Mesodermal cell (in vitro differentiated cells): ENCODE data around the gene UPF2.

Source experiments
- H3K27ac ChIP-seq: 2 replicates; pipeline ENCODE4 v1.7.0; 2013; ENCODE audit warnings: mild to moderate bottlenecking, low read depth, low read length, moderate library complexity; ENCODE audit not compliant: severe bottlenecking
- H3K36me3 ChIP-seq: 2 replicates; pipeline ENCODE4 v1.7.1; 2013; ENCODE audit warnings: mild to moderate bottlenecking, low read length, moderate library complexity; ENCODE audit not compliant: control insufficient read depth, insufficient read depth
- H3K4me1 ChIP-seq: one replicate; pipeline ENCODE4 v1.7.1; 2013; ENCODE audit warnings: mild to moderate bottlenecking, low read length; ENCODE audit not compliant: insufficient read depth, control insufficient read depth, poor library complexity, severe bottlenecking
- H3K4me3 ChIP-seq: 2 replicates; pipeline ENCODE4 v1.7.0; 2013; ENCODE audit warnings: low read length, control low read depth, mild to moderate bottlenecking; ENCODE audit not compliant: insufficient read depth, poor library complexity, severe bottlenecking; ENCODE audit errors: extremely low read depth
- H3K9me3 ChIP-seq: 2 replicates; pipeline ENCODE4 v1.7.1; 2013; ENCODE audit warnings: mild to moderate bottlenecking, low read length, moderate library complexity; ENCODE audit not compliant: control insufficient read depth
- WGBS, 2 experiments: methylation state at CpG; one replicate each; pipeline ENCODE4 v1.1.5; 2013; ENCODE audit warnings: missing lambda C conversion rate in 2 of 2; ENCODE audit not compliant: insufficient coverage in 2 of 2; 5-methylcytosine and 5-hydroxymethylcytosine counted together

UPF2 gene

DNA sequence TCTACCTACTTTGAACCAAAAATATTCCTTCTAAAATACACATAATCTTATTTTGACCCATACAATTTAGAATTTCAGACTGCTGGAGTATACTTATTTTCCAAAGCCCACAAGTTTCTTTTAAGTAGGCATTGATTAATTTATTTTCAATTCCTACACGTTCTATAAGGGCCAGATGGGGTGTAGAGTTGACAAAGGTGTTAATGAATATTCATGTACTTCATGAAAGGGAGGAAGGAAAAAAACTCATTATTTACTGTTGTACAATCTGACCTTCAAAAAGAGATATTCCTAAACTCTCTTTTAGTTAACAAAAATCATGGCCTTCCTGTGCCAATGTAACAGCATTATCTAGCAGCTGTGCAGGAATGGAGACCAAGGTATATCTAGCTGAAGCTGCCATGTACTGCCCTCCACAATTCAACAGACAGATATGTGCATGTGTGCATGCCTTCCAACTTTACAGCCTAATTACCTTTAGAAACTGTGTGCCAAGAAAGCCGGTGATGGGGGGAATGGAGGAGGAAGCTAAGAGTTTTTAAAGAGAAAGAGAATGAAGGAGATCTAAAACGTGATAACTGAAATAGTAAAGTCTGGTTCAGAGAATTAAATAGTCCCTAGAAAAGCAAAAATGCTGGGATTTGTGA is 108.9 kb downstream of the UPF2 start:
- Histone ChIP-seq H3K4me3 (no peak overlapping the region), H3K27ac (no peak overlapping the region), H3K36me3 (peaks cover 53% of the 10 kb centered on the region), H3K9me3 (no peaks in the 10 kb centered on the region), H3K4me1 (no peaks in the 10 kb centered on the region)
- WGBS, 2 experiments, result 73 to 74% methylated on average over 1 to 2 of the region's 3 CpGs

DNA sequence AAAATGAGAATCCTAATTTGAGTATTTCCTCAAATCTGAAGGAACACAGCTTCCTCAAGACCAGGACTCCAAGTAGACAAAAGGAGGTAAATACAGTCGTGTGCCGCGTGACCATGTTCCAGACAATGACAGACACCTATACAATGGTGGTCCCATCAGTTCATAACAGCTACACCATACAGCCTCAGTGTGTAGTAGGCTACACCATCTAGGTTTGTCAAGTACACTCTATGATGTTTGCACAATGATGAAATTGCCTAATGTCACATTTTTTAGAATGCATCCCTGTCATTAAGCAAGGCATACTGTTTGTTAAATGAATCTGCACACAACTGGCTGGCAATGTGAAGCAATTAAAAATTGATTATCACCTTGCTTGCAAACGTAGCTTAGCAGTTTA is 111.6 kb downstream of the UPF2 start:
- H3K4me1 ChIP-seq, result no peaks in the 10 kb centered on the region
- H3K4me3 ChIP-seq, result no peak overlapping the region
- H3K9me3 ChIP-seq, result no peaks in the 10 kb centered on the region
- H3K27ac ChIP-seq, result no peak overlapping the region
- WGBS, 2 experiments, result 96% methylated on average over 3 of the region's 4 CpGs
- H3K36me3 ChIP-seq, result peaks cover 67% of the 10 kb centered on the region

DNA sequence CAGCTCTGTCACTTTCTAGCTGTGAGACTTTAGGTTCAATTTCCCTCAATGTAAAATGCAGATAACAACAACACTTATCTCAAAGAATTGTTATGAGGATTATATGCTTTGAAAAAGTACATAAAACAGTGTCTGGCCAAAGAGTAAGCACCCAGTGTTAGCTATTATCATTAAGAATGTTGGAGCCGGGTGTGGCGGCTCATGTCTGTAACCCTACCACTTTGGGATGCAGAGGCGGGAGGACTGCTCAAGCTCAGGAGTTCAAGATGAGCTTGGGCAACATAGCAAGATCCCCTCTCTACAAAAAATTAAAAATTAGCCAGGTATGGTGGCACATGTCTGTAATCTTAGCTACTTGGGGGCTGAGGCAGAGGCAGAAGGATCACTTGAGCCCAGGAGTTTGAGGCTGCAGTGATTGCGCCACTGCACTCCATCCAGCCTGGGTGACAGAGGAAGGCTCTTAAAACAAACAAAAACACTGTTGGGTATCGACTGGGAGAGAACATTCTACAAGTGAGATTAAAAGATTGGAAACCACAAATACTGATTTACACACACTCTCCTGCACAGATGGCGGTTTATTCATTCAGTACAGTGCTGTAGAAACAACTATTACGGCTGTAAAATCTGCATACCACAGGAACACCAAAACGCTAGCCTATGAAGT is 112.2 kb downstream of the UPF2 start:
- Histone ChIP-seq H3K27ac (no peak overlapping the region), H3K36me3 (peaks cover 67% of the 10 kb centered on the region), H3K9me3 (no peaks in the 10 kb centered on the region), H3K4me3 (no peak overlapping the region), H3K4me1 (no peaks in the 10 kb centered on the region)
- 95 to 96% methylated on average over 7 of the region's 8 CpGs for WGBS, 2 experiments

DNA sequence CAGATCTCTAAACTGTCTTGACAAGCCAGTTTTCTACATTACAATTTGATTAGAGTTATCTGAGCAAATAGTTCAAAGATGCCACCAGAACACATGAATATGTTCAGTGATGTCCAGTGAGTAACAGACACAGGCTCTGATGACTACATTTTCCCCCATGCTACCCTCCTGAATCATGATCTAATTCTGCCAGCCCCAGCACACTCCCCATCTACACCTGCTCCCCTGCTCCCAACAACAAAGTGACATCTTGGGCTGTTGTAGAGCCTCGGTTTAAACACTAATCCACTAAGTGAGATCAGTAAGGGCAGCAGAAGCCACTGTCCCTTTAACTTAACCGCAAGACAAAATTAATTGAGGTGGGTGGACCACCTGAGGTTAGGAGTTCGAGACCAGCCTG is 114.9 kb downstream of the UPF2 start:
- peaks cover 81% of the 10 kb centered on the region for H3K36me3 ChIP-seq
- H3K27ac ChIP-seq, result no peak overlapping the region
- H3K4me1 ChIP-seq, result no peaks in the 10 kb centered on the region
- H3K4me3 ChIP-seq, result no peak overlapping the region
- no peaks in the 10 kb centered on the region for H3K9me3 ChIP-seq
- whole genome bisulfite sequencing, 2 experiments, result 90% methylated on average over 3 of the region's 3 CpGs; no CpG with 5 or more reads in 1 of the 2 experiments

DNA sequence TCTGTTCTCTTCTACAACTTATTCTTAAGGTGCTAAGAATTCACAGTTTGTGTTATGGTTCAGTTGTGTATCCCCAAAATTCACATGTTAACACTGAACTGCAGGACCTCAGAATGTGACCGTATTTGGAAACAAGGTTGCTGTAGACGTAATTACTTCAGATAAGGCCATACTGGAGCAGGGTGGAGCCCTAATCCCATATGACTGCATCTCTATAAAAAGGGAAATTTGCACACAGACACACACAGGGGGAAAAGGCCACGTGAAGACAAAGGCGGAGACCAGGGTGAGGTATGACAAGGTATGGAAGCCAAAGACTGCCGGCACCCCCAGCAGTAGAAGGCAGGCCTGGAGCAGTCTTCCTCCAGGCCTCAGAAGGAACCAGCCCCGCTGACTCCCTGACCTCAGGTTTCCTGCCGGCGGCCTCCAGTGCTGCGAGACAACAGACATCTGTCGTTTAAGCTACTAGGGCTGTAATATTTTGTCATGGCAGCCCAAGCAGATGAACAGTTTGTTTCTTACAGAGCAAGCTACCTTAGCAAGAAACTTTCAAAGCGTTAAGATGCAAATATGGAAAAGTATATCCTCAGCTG is 120.7 kb downstream of the UPF2 start:
- no peak overlapping the region for H3K27ac ChIP-seq
- H3K4me3 ChIP-seq, result no peak overlapping the region
- WGBS, 2 experiments, result 94 to 99% methylated on average over 8 to 9 of the region's 11 CpGs
- no peaks in the 10 kb centered on the region for H3K4me1 ChIP-seq
- peaks cover 60% of the 10 kb centered on the region for H3K36me3 ChIP-seq
- no peaks in the 10 kb centered on the region for H3K9me3 ChIP-seq

DNA sequence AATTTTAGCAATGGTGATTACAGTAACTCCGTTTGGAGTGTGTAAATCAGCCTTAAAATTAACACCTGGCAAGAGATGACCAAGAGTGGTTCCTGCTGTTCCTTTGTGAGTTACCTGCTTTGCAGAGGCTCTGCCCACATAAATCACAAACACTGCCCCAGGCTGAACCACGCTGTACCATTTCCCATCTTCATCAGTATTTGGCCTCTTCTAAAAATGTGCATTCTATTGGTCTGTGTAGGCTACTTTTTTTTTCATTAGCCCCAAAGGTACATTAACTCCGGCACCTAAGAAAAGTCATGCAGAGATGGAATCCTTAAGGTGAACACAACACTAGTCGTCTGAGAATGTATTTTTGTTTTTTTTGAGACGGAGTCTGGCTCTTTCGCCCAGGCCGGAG is 123.3 kb downstream of the UPF2 start:
- H3K4me1 ChIP-seq, result no peaks in the 10 kb centered on the region
- peaks cover 37% of the 10 kb centered on the region for H3K36me3 ChIP-seq
- WGBS, 2 experiments, result 92 to 94% methylated on average over 5 to 6 of the region's 7 CpGs
- no peak overlapping the region for H3K27ac ChIP-seq
- H3K9me3 ChIP-seq, result no peaks in the 10 kb centered on the region
- H3K4me3 ChIP-seq, result no peak overlapping the region

DNA sequence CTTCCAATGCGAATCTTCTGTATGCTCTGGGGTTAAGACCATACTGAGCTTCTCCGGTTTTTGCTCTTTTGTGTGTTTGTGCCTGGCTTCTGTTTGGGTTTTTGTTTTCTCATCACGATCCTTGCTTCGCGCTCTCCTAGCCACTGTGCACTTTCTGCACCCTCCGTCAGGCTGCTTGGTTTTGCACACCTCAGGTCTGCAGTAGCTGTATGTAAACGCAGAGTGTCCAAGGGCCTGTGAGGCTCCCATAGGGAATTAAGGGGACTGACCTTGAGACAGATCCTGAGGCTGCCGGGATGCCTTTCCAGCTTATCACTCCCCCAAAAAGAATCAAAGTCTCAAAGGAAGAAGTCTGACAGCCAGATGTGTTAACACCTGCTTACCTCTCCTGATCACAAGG is 124.2 kb downstream of the UPF2 start:
- no peak overlapping the region for H3K27ac ChIP-seq
- H3K4me1 ChIP-seq, result peaks cover under 1% of the 10 kb centered on the region
- WGBS, 2 experiments, result 95 to 100% methylated on average over 7 of the region's 8 CpGs
- no peaks in the 10 kb centered on the region for H3K9me3 ChIP-seq
- H3K4me3 ChIP-seq, result no peak overlapping the region
- peaks cover 29% of the 10 kb centered on the region for H3K36me3 ChIP-seq

DNA sequence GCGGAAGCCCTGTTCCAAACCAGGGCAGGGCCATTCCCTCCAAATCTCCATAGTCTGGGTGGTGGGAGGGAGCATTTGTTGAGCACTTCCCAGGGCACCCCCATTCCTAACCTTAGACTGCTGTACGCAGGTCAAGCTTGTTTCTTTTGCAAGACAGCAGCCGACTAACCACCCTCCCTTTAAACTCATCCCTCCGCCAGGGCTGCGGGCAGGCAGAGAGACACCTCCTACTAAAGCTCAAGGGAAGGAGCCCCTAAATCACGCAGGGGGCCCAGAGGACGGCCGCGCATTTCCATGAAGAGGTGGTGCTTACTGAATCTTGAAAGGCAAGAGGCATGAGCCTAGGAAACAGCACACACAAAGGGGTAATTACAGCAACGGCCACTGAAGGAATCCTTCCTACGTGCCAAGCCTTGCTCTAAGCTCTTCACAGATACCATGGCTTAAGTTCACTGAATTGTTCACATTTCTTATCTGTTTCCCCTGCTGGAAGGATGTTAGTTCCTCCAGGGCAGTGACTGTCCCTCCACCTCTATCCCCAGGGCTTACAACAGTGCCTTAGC is 129.4 kb downstream of the UPF2 start:
- no peak overlapping the region for H3K4me3 ChIP-seq
- H3K9me3 ChIP-seq, result no peaks in the 10 kb centered on the region
- H3K27ac ChIP-seq, result peak overlapping the region; percentile 59
- H3K4me1 ChIP-seq, result peaks cover 9% of the 10 kb centered on the region
- WGBS, 2 experiments, result 30 to 53% methylated on average over 6 to 8 of the region's 11 CpGs
- no peaks in the 10 kb centered on the region for H3K36me3 ChIP-seq

DNA sequence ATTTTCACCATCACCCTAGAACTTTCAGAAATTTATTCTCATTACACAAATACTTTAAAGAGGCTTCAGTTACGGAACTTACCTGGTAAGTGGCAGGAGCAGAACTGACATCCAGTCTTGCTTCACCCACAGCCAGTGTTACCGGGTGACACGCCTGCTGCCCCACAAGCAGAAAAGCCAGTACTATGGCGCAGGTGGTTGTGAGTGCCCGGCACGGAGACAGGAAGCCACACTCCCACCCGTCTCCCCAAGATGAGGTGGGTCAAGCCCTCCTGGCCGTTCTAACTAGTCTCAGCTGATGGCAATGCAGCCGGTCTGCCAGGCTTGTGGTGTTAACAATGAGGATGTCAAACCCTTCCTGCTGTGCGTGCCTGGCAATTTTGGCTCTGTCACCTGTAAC is 132.5 kb downstream of the UPF2 start:
- Histone ChIP-seq H3K4me3 (no peak overlapping the region), H3K27ac (no peak overlapping the region), H3K9me3 (no peaks in the 10 kb centered on the region), H3K36me3 (no peaks in the 10 kb centered on the region), H3K4me1 (peaks cover 9% of the 10 kb centered on the region)
- WGBS, 2 experiments, result 85 to 92% methylated on average over 8 to 10 of the region's 10 CpGs

DNA sequence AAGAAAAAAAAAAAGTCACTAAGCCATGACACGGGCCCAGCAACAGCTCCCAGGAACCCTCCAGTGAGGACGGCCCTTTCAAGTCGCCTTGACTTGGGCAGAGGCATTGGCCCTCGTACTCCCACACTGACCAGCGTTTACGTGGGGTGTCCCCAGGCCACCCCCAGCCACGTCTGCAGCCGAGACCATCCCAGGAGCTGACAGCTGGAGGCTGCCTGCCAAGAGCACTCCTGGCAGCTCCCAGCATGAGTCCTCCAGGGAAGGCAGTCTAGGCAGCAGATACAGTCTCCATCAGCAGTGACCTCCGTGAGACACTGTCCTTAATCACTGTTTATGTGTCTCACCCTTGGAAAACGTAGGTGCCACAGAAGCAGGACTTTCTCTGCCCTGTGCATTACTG is 133.0 kb downstream of the UPF2 start:
- 86 to 88% methylated on average over 9 to 10 of the region's 10 CpGs for WGBS, 2 experiments
- Histone ChIP-seq H3K27ac (no peak overlapping the region), H3K36me3 (no peaks in the 10 kb centered on the region), H3K9me3 (no peaks in the 10 kb centered on the region), H3K4me3 (no peak overlapping the region), H3K4me1 (peaks cover 9% of the 10 kb centered on the region)

DNA sequence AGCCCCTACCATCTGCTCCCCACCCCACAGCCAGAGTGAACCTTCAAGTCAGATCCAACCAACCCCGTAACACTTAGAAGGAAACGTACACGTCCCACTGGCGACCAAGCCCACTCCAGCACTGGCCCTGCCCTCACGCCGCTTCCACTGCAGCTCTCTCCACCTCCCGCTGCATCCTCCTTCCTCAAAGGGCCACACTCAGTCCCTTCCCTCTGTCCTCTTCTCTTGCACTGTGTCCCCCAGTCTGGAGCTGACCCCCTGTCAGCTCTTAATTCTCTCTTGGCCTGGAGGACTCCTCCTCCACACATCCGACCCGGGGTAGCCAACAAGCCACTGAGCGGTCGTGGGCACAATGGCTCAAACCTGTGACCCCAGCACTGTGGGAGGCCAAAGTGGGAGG is 133.6 kb downstream of the UPF2 start:
- WGBS, 2 experiments, result 93 to 95% methylated on average over 7 to 9 of the region's 11 CpGs
- Histone ChIP-seq H3K9me3 (no peaks in the 10 kb centered on the region), H3K4me3 (no peak overlapping the region), H3K36me3 (no peaks in the 10 kb centered on the region), H3K4me1 (peaks cover 9% of the 10 kb centered on the region), H3K27ac (no peak overlapping the region)
